GM19351 (cell line): ENCODE data around the gene SH3RF1.
A peak's percentile ranks its signal among the peaks of the same experiment; 100 is the strongest.

Experiments used
- ATAC-seq: cut with Tn5 transposase; IDR thresholded peaks from one replicate; pipeline ENCODE4 v1.9.1; 2021; ENCODE audit warnings: mild to moderate bottlenecking, moderate library complexity; ENCODE audit not compliant: unreplicated experiment

Gene SH3RF1

DNA sequence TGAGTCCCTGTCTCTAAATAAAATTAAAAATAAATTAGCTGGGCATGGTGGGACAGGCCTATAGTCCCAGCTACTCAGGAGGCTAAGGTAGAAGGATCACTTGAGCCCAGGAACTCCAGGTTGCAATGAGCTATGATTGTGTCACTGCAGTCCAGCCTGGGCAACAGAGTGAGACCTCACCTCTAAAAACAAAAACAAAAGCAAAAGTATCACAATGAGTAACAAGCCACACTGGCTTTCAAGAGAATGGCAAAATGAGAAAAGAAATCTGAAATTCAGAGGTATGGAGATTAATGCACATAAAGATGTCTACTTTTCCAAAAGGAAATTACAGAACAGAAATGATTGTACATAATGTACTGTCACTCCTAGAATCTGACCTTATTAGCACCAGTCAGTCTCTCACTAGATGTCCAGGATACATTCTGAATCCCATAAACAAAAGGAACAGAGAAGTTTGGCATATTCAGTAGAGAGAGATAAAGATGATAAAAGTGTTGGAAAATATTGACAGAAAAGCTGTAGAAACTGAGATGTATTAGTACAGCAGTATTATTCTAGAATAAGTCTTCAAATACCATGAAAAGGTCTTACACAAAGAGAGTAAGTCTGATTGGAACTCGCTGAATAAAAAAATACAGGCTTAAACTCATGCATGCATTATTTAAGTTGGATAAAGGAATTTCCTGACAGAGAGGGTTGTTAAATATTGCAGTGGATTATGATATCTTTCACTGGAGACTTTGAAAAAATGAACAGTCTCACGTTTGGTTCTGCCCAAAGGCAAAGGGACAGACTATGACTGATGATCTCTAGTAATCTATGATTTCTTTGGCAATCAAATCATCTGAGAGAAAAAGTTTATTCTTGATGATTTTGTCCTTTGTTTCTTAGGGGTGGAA lies 102.5 kb downstream of the SH3RF1 start:
- peak; percentile 96 for ATAC-seq

- ATAC-seq = no peak
These were observed 105.9 kb downstream of the SH3RF1 start for GRCh38 chr4:169164669-169165415.

GRCh38 chr4:169163947-169164668 lies 106.6 kb downstream of the SH3RF1 start:
- no peak for ATAC-seq

- no peak for ATAC-seq
These were observed 107.3 kb downstream of the SH3RF1 start for GRCh38 chr4:169163495-169163894.

GRCh38 chr4:169160825-169161224 lies 109.9 kb downstream of the SH3RF1 start:
- no peak for ATAC-seq

- ATAC-seq = no peak
These were observed 111.1 kb downstream of the SH3RF1 start for GRCh38 chr4:169159624-169160171.

DNA sequence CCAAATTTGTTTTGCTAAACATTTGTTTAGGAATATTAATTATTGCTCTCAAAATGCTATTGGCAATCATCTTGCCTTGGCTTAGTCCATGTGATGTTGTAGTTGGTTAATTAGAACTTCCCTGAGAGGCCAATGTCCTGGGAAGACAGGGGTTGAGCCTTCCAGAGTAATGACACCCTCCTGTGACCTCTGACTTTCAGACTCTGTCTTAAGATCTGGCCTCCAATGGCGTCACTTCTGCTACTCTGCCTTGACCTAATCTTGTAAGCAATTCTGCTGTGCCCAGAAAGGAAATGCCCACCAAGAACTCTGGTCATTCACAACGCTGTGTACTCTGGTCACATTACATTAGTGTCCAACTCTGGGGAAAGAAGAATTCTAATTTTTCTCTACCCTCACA lies 111.9 kb downstream of the SH3RF1 start:
- no peak for ATAC-seq

GRCh38 chr4:169158046-169158445 lies 112.7 kb downstream of the SH3RF1 start:
- ATAC-seq = no peak

DNA sequence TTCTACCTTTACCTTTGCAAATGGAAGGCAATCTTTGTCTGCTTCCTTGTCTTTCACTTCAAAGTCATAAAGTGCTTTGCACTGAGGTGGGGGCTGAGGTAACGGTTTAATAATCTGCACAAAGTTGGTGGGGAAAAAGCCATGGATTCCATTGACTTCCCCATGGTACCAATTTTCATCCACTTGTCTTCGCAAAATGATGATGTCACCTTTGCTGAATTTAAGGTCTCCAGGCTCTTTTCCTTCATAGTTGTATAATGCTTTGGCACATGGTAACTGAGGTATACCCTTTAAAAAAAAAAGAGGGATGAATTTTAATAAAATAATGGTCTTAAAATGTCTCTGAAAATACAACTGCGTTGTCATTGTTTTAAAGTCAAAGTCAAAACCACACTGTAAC lies 114.4 kb downstream of the SH3RF1 start:
- ATAC-seq = no peak

DNA sequence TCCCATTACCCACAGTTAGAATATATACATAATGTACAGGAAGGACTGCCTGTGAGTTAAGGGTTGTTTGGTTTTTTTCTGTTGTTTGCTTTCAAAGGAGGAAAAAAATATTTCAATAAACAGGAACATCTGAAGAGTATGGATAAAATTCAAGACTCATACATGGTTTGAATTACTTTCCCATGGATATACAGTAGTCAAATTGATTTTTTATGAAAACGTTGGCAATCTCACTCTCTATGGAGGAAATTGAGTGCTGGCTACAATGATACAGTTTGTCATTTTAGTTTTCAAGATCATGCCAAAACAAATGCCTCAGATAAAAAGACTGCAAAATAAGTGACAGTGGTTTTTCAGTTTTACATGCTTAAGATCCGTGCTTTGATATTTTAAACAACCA lies 116.6 kb downstream of the SH3RF1 start:
- no peak for ATAC-seq

- no peak for ATAC-seq
These were observed 117.2 kb downstream of the SH3RF1 start for GRCh38 chr4:169153481-169154087.

DNA sequence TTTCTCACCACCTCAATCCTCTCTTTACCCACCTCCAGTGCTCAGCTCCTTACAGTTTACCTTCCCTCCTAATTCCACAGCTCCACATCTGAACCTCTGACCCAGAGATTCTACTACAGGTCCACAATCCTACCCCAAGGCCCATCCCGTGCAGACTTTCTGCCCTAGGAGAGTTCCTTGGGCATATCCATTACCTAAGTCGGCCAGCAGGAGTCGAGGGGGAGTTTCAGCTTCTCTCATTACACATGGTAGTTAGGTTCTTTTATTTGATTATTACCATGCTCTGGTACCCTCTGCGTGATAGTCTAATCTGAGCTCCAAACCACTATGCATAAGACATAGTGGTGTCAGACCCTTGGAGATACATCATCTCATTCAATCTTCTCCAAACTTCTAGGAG lies 117.9 kb downstream of the SH3RF1 start:
- ATAC-seq = no peak

DNA sequence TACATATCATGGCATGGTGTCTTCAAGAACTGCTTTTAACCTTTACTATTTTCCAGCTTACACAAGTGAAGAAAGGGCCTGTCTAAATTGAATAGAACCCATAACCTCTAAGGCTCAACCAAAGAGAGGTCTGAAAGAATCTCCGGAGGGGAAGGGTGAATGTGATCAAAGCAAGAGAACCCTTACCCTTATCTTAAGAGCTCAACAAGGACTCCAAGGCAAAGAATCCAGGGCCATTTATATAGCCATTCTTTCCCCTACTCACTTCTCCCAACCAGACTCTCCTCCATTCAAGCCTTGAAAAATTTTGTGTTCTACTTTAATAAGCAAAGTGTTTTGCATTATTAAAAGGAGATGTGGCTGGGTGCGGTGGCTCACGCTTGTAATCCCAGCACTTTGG lies 118.7 kb downstream of the SH3RF1 start:
- ATAC-seq = no peak

DNA sequence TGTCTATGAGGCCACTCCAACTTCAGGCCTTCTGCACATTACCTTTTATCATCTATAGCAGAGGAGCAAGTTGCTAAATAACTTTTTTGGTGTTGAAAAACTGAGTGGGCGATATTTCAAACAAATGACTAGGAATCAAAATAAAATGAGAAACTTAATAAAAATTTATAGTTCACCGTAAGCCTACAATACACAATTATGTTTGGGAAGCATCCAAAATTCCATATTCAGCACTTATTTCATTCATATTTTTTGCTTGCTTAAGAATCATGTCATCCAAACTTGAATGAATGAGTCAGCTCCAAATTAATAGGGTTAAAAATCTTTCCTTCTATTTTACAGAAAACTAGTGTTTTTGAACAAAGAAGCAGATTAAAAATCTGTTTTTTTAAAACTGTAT lies 119.1 kb downstream of the SH3RF1 start:
- no peak for ATAC-seq

DNA sequence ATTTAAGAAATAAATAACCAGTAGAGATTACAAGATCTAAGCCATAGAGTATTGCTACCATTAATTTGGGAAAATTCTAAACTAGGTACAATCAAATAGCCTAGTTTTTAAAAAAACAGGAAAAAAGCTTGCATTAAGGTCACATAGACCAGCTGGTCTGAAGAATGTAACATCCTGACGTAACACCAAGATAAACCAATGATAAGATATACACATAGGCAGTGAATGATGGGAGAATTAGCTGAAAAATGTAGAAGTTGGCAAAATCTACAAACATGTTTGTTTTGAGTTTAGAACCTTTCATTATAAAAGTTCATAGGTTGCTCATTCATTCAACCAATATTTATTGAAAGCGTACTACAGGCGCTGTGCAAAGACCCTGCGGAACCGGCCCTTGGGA lies 120.0 kb downstream of the SH3RF1 start:
- ATAC-seq = no peak

DNA sequence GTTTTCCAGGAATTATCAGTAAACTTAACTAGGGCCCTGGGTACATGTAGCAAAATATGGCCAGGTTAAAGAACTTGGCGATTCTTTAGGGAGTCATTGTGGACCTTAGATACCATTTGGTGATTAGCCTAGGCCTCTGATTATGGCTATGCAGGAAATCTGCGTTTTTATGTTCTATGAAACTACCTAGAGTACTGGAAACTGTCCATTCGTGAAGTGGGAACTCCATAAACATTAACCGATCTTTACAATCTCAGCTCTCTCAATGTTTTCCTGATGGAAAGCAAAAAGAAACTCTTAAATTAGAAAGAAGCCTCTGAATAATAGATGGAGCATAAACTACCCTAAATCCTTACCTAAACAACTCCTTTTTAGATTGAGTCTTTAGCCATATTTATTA lies 121.9 kb downstream of the SH3RF1 start:
- ATAC-seq = no peak

DNA sequence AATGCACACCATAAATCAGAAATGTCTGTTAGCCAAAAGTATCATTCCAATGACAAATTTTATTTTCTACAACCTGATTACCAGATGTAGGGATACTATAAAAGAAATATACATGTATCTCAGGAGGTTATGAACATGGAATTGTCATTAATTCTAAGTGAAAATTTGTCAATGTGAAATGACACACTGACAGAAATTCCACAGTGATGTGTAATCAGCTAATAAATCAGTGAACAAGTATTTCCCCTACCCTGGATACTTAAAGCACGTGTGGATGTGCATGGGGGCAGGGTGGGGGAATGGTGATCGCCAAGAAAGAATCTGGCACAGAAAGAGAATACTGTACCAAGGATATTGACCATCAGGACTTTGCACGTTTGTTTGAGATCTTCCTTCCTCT lies 123.6 kb downstream of the SH3RF1 start:
- ATAC-seq = no peak

- no peak for ATAC-seq
These were observed 126.6 kb downstream of the SH3RF1 start for GRCh38 chr4:169144061-169144600.

DNA sequence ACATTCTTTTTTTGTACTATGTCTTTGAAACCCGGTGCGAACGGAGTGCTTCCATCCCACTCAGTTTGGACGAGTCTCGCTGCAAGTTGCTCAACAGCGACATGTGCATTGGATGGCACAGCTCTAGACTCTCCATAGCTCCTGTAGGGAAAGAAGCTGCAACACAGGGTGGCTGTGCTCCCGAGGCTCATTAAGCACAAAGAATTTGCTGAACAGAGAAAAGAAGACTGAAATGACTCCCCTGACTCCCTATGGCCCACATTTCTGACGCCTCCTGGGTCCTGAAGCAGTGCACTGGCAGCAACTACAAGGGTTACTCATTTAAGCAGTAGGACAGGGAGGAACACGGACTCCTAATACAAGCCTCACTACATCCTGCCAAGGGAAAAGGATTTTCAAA lies 127.4 kb downstream of the SH3RF1 start:
- ATAC-seq = no peak

GRCh38 chr4:169142906-169143305 lies 127.8 kb downstream of the SH3RF1 start:
- ATAC-seq = no peak

- ATAC-seq = no peak
These were observed 128.4 kb downstream of the SH3RF1 start for GRCh38 chr4:169142391-169142790.
